SK-N-SH (cell line): Measurements from ENCODE around the gene LDAH. TPM values are rescaled to one million over a fixed set of nuclear protein-coding genes. Genes with fewer than 3 reads are reported as not detected.

ENCODE experiments used
- CTCF ChIA-PET: fragments of 300-600, 350-600 bp; formaldehyde crosslinking; extraction: SDS; loops from one replicate; lab custom pipeline; 2021; lab: Yijun Ruan, JAX
- POLR2A ChIA-PET: fragments of 350-600 bp; sonication (Branson Sonifier 250); formaldehyde crosslinking; extraction: SDS; loops from one replicate; lab custom pipeline; 2020; ENCODE audit warnings: antibody characterized with exemption, inconsistent platforms; lab: Yijun Ruan, JAX
- DNase-seq: peaks from one replicate; pipeline ENCODE4 v3.0.0; 2012
- H2AFZ ChIP-seq: fragments of 200-600 bp; sonication (generic); 2 replicates; pipeline ENCODE4 v1.8.1; 2016; ENCODE audit warnings: antibody characterized with exemption, mild to moderate bottlenecking, low read depth
- H3F3A ChIP-seq: fragments of 200-600 bp; sonication (generic); replicated peaks from 2 replicates; pipeline ENCODE3; 2016; ENCODE audit warnings: antibody characterized with exemption, mild to moderate bottlenecking; ENCODE audit not compliant: insufficient read depth
- H3K27ac ChIP-seq, 2 experiments: fragments of 200-500 bp in 1 of 2; fragments of 200-600 bp in 1 of 2; sonication (Bioruptor generic) in 1 of 2; sonication (generic), shearing (Covaris generic) in 1 of 2; 2 replicates each; pipeline versions ENCODE4 v1.5.1 to v1.6.1; 2014 to 2016; ENCODE audit warnings: low read depth in 2 of 2, inconsistent platforms in 1 of 2, low read length in 1 of 2, mild to moderate bottlenecking in 1 of 2, mixed read lengths in 1 of 2
- H3K27me3 ChIP-seq: fragments of 200-600 bp; sonication (generic), shearing (Covaris generic); 2 replicates; pipeline ENCODE4 v1.6.1; 2016; ENCODE audit warnings: mixed run types; ENCODE audit not compliant: insufficient read depth
- H3K36me3 ChIP-seq, 2 experiments: fragments of 200-500 bp in 1 of 2; fragments of 200-600 bp in 1 of 2; sonication (Bioruptor generic) in 1 of 2; sonication (generic) in 1 of 2; replicated peaks in 1 of 2; 2 replicates each; pipeline versions ENCODE3 to v1.5.1; 2014 to 2016; ENCODE audit warnings: low read length in 1 of 2, mild to moderate bottlenecking in 1 of 2; ENCODE audit not compliant: insufficient read depth in 2 of 2, control insufficient read depth in 1 of 2
- H3K4me1 ChIP-seq, 2 experiments: fragments of 200-500 bp in 1 of 2; fragments of 200-600 bp in 1 of 2; sonication (Bioruptor generic) in 1 of 2; sonication (generic), shearing (Covaris generic) in 1 of 2; 2 replicates each; pipeline versions ENCODE4 v1.5.1 to v1.6.1; 2014 to 2016; ENCODE audit warnings: low read depth in 1 of 2, low read length in 1 of 2, mixed run types in 1 of 2; ENCODE audit not compliant: insufficient read depth in 2 of 2, control insufficient read depth in 1 of 2
- H3K4me2 ChIP-seq: fragments of 200-600 bp; sonication (generic), shearing (Covaris generic); 2 replicates; pipeline ENCODE4 v1.6.1; 2017; ENCODE audit warnings: mixed run types
- H3K4me3 ChIP-seq, 2 experiments: fragments of 200-500 bp in 1 of 2; fragments of 200-600 bp in 1 of 2; sonication (Bioruptor generic) in 1 of 2; sonication (generic), shearing (Covaris generic) in 1 of 2; 2 replicates each; pipeline versions ENCODE4 v1.5.1 to v1.8.1; 2014 to 2016; ENCODE audit warnings: low read depth in 2 of 2, inconsistent platforms in 1 of 2, low read length in 1 of 2, mild to moderate bottlenecking in 1 of 2, mixed read lengths in 1 of 2, moderate library complexity in 1 of 2
- H3K79me2 ChIP-seq: fragments of 200-600 bp; sonication (generic); 2 replicates; pipeline ENCODE4 v1.8.1; 2017; ENCODE audit warnings: mild to moderate bottlenecking; ENCODE audit not compliant: insufficient read depth
- H3K9ac ChIP-seq: fragments of 200-600 bp; sonication (generic); 2 replicates; pipeline ENCODE4 v1.6.1; 2017; ENCODE audit warnings: mixed run types
- H3K9me2 ChIP-seq: fragments of 200-600 bp; sonication (generic); 2 replicates; pipeline ENCODE4 v1.6.1; 2017; ENCODE audit warnings: mixed run types
- H3K9me3 ChIP-seq: fragments of 200-600 bp; sonication (generic); 2 replicates; pipeline ENCODE4 v1.6.1; 2017; ENCODE audit warnings: mixed run types, mild to moderate bottlenecking, moderate library complexity
- H4K20me1 ChIP-seq: fragments of 200-600 bp; sonication (generic); 2 replicates; pipeline ENCODE4 v1.6.1; 2017; ENCODE audit warnings: mild to moderate bottlenecking, mixed run types; ENCODE audit not compliant: insufficient read depth
- CHD2 ChIP-seq: fragments of 150-350 bp; IDR thresholded peaks from 2 replicates; pipeline ENCODE4 v1.6.1; 2018; ENCODE audit warnings: low read length; ENCODE audit not compliant: partially characterized antibody
- EP300 ChIP-seq, 2 experiments: IDR thresholded peaks; 2 replicates each; pipeline versions ENCODE4 v1.4.0 to v1.6.1; 2012; ENCODE audit warnings: borderline replicate concordance in 1 of 2, low read depth in 1 of 2, low read length in 1 of 2
- EZH2phosphoT487 ChIP-seq: fragments of 200-600 bp; sonication (generic); IDR thresholded peaks from 2 replicates; pipeline ENCODE4 v1.6.1; 2017; ENCODE audit warnings: low read depth, mixed run types, mild to moderate bottlenecking, antibody characterized with exemption, moderate library complexity, borderline replicate concordance
- POLR2AphosphoS5 ChIP-seq: IDR thresholded peaks from 2 replicates; pipeline ENCODE4 v1.6.1; 2012; ENCODE audit warnings: low read depth, low read length
- RFX5 ChIP-seq: IDR thresholded peaks from 2 replicates; pipeline ENCODE4 v1.6.1; 2012; ENCODE audit warnings: mild to moderate bottlenecking, improper control_type of control experiment, low read length
- RXRA ChIP-seq: IDR thresholded peaks from 2 replicates; pipeline ENCODE4 v1.4.0; 2012; ENCODE audit warnings: low read depth, mild to moderate bottlenecking, borderline replicate concordance
- SMC3 ChIP-seq: IDR thresholded peaks from 2 replicates; pipeline ENCODE4 v1.6.1; 2012; ENCODE audit warnings: low read depth, low read length, improper control_type of control experiment
- TAF1 ChIP-seq: IDR thresholded peaks from 2 replicates; pipeline ENCODE4 v1.6.1; 2012; ENCODE audit warnings: low read depth, mild to moderate bottlenecking, low read length, moderate library complexity, borderline replicate concordance
- WGBS: methylation state at CpG from one replicate; pipeline ENCODE4 v1.1.6; 2017; ENCODE audit warnings: low lambda C conversion rate; 5-methylcytosine and 5-hydroxymethylcytosine counted together
- polyA plus RNA-seq, 3 experiments: library from polyadenylated mRNA; depleted of rRNA; stranded (reverse); fragments of >200 nt; gene quantifications; 2 replicates each; pipeline ENCODE4 v1.2.3, GENCODE V29; 2012
- TF ChIP-seq, protein P1 (sequence below): IDR thresholded peaks from 2 replicates; pipeline ENCODE4 v1.6.1; 2012; ENCODE audit warnings: mild to moderate bottlenecking, low read depth, low read length, moderate library complexity
- TF ChIP-seq, protein P2 (sequence below): fragments of 150-350 bp; IDR thresholded peaks from 2 replicates; pipeline ENCODE4 v1.6.1; 2016; ENCODE audit warnings: mild to moderate bottlenecking, low read depth, low read length
- TF ChIP-seq, protein P3 (sequence below): IDR thresholded peaks from 2 replicates; pipeline ENCODE4; 2012
- TF ChIP-seq, protein P4 (sequence below): IDR thresholded peaks from 2 replicates; pipeline ENCODE4 v1.4.0; 2012; ENCODE audit warnings: low read depth

Gene LDAH
- polyA plus RNA-seq, 1 of the 3 experiments (the other 2 are of a cell fraction): 12.7 TPM

DNA sequence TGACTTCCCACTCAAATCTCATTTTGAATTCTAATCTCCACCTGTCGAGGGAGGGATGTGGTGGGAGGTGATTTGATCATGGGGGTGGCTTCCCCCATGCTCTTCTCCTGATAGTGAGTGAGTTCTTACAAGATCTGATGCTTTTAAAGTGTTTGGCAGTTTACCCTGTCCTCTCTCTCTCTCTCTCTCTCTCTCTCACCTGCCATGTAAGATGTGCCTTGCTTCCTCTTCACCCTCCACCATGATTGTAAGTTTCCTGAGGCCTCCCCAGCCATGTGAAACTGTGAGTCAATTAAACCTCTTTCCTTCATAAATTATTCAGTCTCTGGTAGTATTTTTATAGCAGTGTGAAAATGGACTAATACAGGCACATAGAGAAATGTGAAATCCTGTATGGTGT, 7.0 kb upstream of the LDAH start:
- H2AFZ ChIP-seq: no peak overlapping the region

DNA sequence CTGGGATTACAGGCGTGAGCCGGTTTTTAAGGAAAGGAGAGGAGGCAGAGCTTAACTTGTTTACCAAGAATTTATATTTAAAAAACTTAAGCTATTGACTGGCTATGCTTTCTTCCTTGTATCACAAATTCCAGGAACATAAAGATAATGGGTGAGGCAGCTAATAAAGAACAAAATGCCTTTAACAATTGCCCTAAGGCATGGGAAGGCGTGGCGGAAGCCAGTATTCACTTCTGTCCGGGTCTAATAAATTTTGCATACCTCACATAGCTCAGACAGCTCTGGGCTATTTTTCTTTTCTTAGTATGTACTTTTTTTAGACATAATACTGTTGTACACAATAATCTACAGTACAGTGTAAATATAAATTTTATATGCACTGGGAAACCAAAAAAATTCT, 1.0 kb upstream of the LDAH start:
- Histone ChIP-seq H3K4me3 (no peak overlapping the region), H3K9me2 (no peaks in the 10 kb centered on the region), H3F3A (peaks cover 10% of the 10 kb centered on the region), H3K9me3 (no peaks in the 10 kb centered on the region), H3K4me1 (no peaks in the 10 kb centered on the region), H2AFZ (no peak overlapping the region), H3K4me2 (no peak overlapping the region), H4K20me1 (no peaks in the 10 kb centered on the region), H3K27ac (no peak overlapping the region), H3K79me2 (peaks cover 26% of the 10 kb centered on the region), H3K27me3 (no peaks in the 10 kb centered on the region), H3K36me3 (peaks cover 0 to 3% of the 10 kb centered on the region in 2 experiments), H3K9ac (no peak overlapping the region)
- ChIA-PET CTCF (interaction anchor here (1.1 to 2.4 kb wide), 4 partner anchors 59 to 163 kb away, joined by 3 to 15 read pairs (median 5); no protein-coding TSS in a partner anchor), POLR2A (interaction anchor here (1.1 to 1.7 kb wide), 6 partner anchors 14 to 433 kb away, joined by 3 to 6 read pairs (median 4); no protein-coding TSS in a partner anchor)
- DNase-seq: no peak
- 79% methylated on average over 5 of the region's 5 CpGs for WGBS
- TF ChIP-seq, protein P1, sequence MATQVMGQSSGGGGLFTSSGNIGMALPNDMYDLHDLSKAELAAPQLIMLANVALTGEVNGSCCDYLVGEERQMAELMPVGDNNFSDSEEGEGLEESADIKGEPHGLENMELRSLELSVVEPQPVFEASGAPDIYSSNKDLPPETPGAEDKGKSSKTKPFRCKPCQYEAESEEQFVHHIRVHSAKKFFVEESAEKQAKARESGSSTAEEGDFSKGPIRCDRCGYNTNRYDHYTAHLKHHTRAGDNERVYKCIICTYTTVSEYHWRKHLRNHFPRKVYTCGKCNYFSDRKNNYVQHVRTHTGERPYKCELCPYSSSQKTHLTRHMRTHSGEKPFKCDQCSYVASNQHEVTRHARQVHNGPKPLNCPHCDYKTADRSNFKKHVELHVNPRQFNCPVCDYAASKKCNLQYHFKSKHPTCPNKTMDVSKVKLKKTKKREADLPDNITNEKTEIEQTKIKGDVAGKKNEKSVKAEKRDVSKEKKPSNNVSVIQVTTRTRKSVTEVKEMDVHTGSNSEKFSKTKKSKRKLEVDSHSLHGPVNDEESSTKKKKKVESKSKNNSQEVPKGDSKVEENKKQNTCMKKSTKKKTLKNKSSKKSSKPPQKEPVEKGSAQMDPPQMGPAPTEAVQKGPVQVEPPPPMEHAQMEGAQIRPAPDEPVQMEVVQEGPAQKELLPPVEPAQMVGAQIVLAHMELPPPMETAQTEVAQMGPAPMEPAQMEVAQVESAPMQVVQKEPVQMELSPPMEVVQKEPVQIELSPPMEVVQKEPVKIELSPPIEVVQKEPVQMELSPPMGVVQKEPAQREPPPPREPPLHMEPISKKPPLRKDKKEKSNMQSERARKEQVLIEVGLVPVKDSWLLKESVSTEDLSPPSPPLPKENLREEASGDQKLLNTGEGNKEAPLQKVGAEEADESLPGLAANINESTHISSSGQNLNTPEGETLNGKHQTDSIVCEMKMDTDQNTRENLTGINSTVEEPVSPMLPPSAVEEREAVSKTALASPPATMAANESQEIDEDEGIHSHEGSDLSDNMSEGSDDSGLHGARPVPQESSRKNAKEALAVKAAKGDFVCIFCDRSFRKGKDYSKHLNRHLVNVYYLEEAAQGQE: no peak
- no peak for TF ChIP-seq RXRA
- no peak for TF ChIP-seq EP300 (IDR thresholded peaks at IDR 0.05; ENCODE audit: borderline replicate concordance in 1 of 2, low read depth in 1 of 2, low read length in 1 of 2)
- TF ChIP-seq EZH2phosphoT487: no peak
- TF ChIP-seq TAF1: no peak
- no peak for TF ChIP-seq POLR2AphosphoS5
- no peak for TF ChIP-seq RFX5
- no peak for TF ChIP-seq SMC3

More for the DNA sequence above, 7.0 kb upstream of the LDAH start:
- Histone ChIP-seq H3K27me3 (no peaks in the 10 kb centered on the region; the same call in 1 of the 2 replicates), H4K20me1 (no peaks in the 10 kb centered on the region), H3K27ac (no peak overlapping the region), H3K4me2 (no peak overlapping the region), H3K36me3 (no peaks in the 10 kb centered on the region), H3K9me3 (no peaks in the 10 kb centered on the region), H3K4me3 (no peak overlapping the region), H3K4me1 (no peaks in the 10 kb centered on the region), H3K79me2 (no peaks in the 10 kb centered on the region), H3K9me2 (no peaks in the 10 kb centered on the region), H3K9ac (no peak overlapping the region), H3F3A (no peaks in the 10 kb centered on the region)
- no peak for DNase-seq
- POLR2A ChIA-PET: no interaction called here
- WGBS: 0% methylated on average over 1 of the region's 1 CpG
- CTCF ChIA-PET: no interaction called here
- TF ChIP-seq, protein P1: no peak
- no peak for TF ChIP-seq RFX5
- no peak for TF ChIP-seq SMC3
- TF ChIP-seq, protein P2, sequence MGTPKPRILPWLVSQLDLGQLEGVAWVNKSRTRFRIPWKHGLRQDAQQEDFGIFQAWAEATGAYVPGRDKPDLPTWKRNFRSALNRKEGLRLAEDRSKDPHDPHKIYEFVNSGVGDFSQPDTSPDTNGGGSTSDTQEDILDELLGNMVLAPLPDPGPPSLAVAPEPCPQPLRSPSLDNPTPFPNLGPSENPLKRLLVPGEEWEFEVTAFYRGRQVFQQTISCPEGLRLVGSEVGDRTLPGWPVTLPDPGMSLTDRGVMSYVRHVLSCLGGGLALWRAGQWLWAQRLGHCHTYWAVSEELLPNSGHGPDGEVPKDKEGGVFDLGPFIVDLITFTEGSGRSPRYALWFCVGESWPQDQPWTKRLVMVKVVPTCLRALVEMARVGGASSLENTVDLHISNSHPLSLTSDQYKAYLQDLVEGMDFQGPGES: no peak
- TF ChIP-seq, protein P3, sequence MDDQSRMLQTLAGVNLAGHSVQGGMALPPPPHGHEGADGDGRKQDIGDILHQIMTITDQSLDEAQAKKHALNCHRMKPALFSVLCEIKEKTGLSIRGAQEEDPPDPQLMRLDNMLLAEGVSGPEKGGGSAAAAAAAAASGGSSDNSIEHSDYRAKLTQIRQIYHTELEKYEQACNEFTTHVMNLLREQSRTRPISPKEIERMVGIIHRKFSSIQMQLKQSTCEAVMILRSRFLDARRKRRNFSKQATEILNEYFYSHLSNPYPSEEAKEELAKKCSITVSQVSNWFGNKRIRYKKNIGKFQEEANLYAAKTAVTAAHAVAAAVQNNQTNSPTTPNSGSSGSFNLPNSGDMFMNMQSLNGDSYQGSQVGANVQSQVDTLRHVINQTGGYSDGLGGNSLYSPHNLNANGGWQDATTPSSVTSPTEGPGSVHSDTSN: no peak
- no peak for TF ChIP-seq POLR2AphosphoS5
- TF ChIP-seq, protein P4, sequence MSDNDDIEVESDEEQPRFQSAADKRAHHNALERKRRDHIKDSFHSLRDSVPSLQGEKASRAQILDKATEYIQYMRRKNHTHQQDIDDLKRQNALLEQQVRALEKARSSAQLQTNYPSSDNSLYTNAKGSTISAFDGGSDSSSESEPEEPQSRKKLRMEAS: no peak
- TF ChIP-seq CHD2: no peak
